Osteoblast (primary cell): ENCODE data around the gene BORCS5. TPM values are rescaled to one million over a fixed set of nuclear protein-coding genes. Genes with fewer than 3 reads are reported as not detected.
"Not testable (repeated sequence)": the region's sequence is repeated elsewhere in the genome, so short reads cannot be mapped to it uniquely, and the experiment has no call there.

ENCODE experiments used
- DNase-seq: peaks from one replicate; pipeline ENCODE4 v3.0.0; 2011; ENCODE audit warnings: low spot score, mixed read lengths; ENCODE audit not compliant: insufficient read length; ENCODE audit errors: missing footprints
- H2AFZ ChIP-seq: 2 replicates; pipeline ENCODE4 v1.6.0; 2011; ENCODE audit warnings: mild to moderate bottlenecking, low read length
- H3K27ac ChIP-seq: 2 replicates; pipeline ENCODE4 v1.5.1; 2011; ENCODE audit warnings: mild to moderate bottlenecking, low read depth, low read length, moderate library complexity
- H3K27me3 ChIP-seq: 2 replicates; pipeline ENCODE4 v1.6.0; 2012; ENCODE audit warnings: mild to moderate bottlenecking, control low read depth, inconsistent platforms, low read length, moderate library complexity; ENCODE audit not compliant: insufficient read depth
- H3K36me3 ChIP-seq: 2 replicates; pipeline ENCODE4 v1.5.1; 2011; ENCODE audit warnings: mild to moderate bottlenecking, low read length, control low read depth, moderate library complexity; ENCODE audit not compliant: insufficient read depth
- H3K4me1 ChIP-seq: 2 replicates; pipeline ENCODE4 v1.5.1; 2011; ENCODE audit warnings: mild to moderate bottlenecking, low read length, control low read depth, moderate library complexity; ENCODE audit not compliant: insufficient read depth
- H3K4me2 ChIP-seq: 2 replicates; pipeline ENCODE4 v1.6.0; 2011; ENCODE audit warnings: mild to moderate bottlenecking, low read length; ENCODE audit not compliant: insufficient read depth
- H3K4me3 ChIP-seq: fragments of 200-600 bp; sonication (generic); 3 replicates; pipeline ENCODE4 v1.5.1; 2012; ENCODE audit warnings: mild to moderate bottlenecking, low read length, inconsistent platforms; ENCODE audit not compliant: insufficient read depth
- H3K79me2 ChIP-seq: 2 replicates; pipeline ENCODE4 v1.6.0; 2012; ENCODE audit warnings: mild to moderate bottlenecking, low read length, control low read depth, inconsistent platforms; ENCODE audit not compliant: insufficient read depth
- H3K9me3 ChIP-seq: 2 replicates; pipeline ENCODE4 v1.5.1; 2011; ENCODE audit warnings: low read depth, low read length, control low read depth
- H4K20me1 ChIP-seq: 2 replicates; pipeline ENCODE4 v1.6.0; 2012; ENCODE audit warnings: mild to moderate bottlenecking, low read length, control low read depth; ENCODE audit not compliant: insufficient read depth
- total RNA-seq: library from RNA; depleted of rRNA; stranded (reverse); fragments of >200 nt; gene quantifications from 2 replicates; pipeline ENCODE4 v1.2.3, GENCODE V29; 2012
- TF ChIP-seq, protein P1 (sequence below): IDR thresholded peaks from 2 replicates; pipeline ENCODE4 v1.5.1; 2011; ENCODE audit warnings: mild to moderate bottlenecking, low read depth, low read length, moderate library complexity; ENCODE audit errors: extremely low read depth

BORCS5 gene
- total RNA-seq, 1 donor: 14.8 TPM

DNA sequence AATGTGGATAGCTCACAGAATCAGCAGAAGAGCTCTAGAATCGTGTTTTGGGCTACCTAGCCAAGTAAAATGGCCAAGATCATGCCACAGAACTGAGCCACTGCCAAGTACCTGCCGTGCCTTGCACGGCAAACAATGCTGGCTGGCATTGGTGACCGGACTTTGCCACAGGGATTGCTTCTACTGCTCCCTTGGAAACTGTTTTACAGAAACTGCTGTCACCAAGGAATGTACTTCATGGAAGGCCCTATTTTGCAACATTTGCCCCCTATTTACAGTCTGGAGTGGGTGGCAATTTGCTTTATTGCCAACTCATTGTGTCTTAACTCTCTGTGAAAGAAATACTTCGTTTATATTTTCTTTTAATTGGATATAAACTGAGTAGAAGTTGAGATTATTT lies 49.0 kb downstream of the BORCS5 start:
- Histone ChIP-seq H3K27me3 (no peaks in the 10 kb centered on the region), H3K27ac (no peak overlapping the region), H3K4me3 (no peak overlapping the region), H3K4me1 (peaks cover 6% of the 10 kb centered on the region), H3K9me3 (no peaks in the 10 kb centered on the region), H3K36me3 (no peaks in the 10 kb centered on the region), H3K79me2 (peaks cover 3% of the 10 kb centered on the region), H3K4me2 (peak overlapping the region; percentile 55), H4K20me1 (no peaks in the 10 kb centered on the region), H2AFZ (peak overlapping the region; percentile 50)
- TF ChIP-seq, protein P1, sequence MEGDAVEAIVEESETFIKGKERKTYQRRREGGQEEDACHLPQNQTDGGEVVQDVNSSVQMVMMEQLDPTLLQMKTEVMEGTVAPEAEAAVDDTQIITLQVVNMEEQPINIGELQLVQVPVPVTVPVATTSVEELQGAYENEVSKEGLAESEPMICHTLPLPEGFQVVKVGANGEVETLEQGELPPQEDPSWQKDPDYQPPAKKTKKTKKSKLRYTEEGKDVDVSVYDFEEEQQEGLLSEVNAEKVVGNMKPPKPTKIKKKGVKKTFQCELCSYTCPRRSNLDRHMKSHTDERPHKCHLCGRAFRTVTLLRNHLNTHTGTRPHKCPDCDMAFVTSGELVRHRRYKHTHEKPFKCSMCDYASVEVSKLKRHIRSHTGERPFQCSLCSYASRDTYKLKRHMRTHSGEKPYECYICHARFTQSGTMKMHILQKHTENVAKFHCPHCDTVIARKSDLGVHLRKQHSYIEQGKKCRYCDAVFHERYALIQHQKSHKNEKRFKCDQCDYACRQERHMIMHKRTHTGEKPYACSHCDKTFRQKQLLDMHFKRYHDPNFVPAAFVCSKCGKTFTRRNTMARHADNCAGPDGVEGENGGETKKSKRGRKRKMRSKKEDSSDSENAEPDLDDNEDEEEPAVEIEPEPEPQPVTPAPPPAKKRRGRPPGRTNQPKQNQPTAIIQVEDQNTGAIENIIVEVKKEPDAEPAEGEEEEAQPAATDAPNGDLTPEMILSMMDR: no peak
- no peak for DNase-seq

DNA sequence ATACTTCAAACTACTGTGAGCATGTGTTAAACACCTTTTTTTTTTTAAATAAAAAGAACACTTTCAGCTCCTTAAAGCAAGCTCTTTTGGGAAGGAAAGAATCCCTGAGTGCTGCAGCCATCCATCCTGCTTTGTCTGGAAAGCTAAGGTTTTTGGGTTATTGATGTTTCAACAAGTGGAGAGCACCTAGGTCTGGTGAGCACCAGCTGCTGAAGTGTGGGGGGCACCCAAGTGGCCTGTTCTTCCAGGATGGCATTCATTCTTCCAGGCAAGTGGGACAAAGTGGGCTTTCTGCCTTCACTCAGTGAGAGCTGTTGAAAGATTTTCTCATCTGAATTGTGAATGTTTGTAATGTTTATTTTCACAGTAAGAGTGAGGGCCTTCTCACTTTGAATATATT lies 49.9 kb downstream of the BORCS5 start:
- TF ChIP-seq, protein P1: no peak
- Histone ChIP-seq H3K27me3 (no peaks in the 10 kb centered on the region), H3K36me3 (no peaks in the 10 kb centered on the region), H4K20me1 (no peaks in the 10 kb centered on the region), H3K4me3 (no peak overlapping the region), H3K27ac (no peak overlapping the region), H2AFZ (no peak overlapping the region), H3K9me3 (no peaks in the 10 kb centered on the region), H3K4me1 (peaks cover 6% of the 10 kb centered on the region), H3K79me2 (no peaks in the 10 kb centered on the region), H3K4me2 (no peak overlapping the region)
- no peak for DNase-seq

GRCh38 chr12:12408265-12408690 lies 51.4 kb downstream of the BORCS5 start:
- DNase-seq: no peak
- Histone ChIP-seq H2AFZ (no peak overlapping the region), H3K9me3 (no peaks in the 10 kb centered on the region), H3K27me3 (no peaks in the 10 kb centered on the region), H3K4me2 (no peak overlapping the region), H3K27ac (no peak overlapping the region), H3K4me1 (peaks cover 6% of the 10 kb centered on the region), H3K36me3 (no peaks in the 10 kb centered on the region), H3K4me3 (no peak overlapping the region), H3K79me2 (no peaks in the 10 kb centered on the region), H4K20me1 (no peaks in the 10 kb centered on the region)
- TF ChIP-seq, protein P1: no peak

- not testable (repeated sequence) for H3K4me1 ChIP-seq, H3K36me3 ChIP-seq, H3K4me2 ChIP-seq, H3K27ac ChIP-seq, H4K20me1 ChIP-seq, H3K79me2 ChIP-seq, H3K9me3 ChIP-seq, DNase-seq, H3K27me3 ChIP-seq, H2AFZ ChIP-seq, H3K4me3 ChIP-seq
Observed at GRCh38 chr12:12409337-12409736, 52.5 kb downstream of the BORCS5 start.
